HepG2 (cell line): ENCODE results near the gene TMEM127. TPM values are rescaled to one million over a fixed set of nuclear protein-coding genes. Genes with fewer than 3 reads are reported as not detected.
A peak's percentile ranks its signal among the peaks of the same experiment; 100 is the strongest.

Source experiments
- GABPA ChIP-seq, 2 experiments: IDR thresholded peaks; 2 replicates each; pipeline ENCODE4 v1.6.1; 2011 to 2016; ENCODE audit warnings: low read depth in 2 of 2, low read length in 1 of 2, missing biosample characterization in 1 of 2, missing genetic modification characterization in 1 of 2
- GATAD1 ChIP-seq: IDR thresholded peaks from 2 replicates; pipeline ENCODE4 v1.6.1; 2016; ENCODE audit warnings: missing genetic modification reagents, missing compliant biosample characterization
- MEIS1 ChIP-seq: sonication (generic); formaldehyde crosslinking; IDR thresholded peaks from 2 replicates; pipeline ENCODE4 v1.9.0; 2021; ENCODE audit warnings: mild to moderate bottlenecking, missing genetic modification reagents, moderate library complexity, borderline replicate concordance
- MIER2 ChIP-seq: IDR thresholded peaks from 2 replicates; pipeline ENCODE4 v1.6.1; 2016; ENCODE audit warnings: missing biosample characterization, missing genetic modification reagents
- NR2C2 ChIP-seq: sonication (generic); formaldehyde crosslinking; IDR thresholded peaks from 2 replicates; pipeline ENCODE4 v1.4.0; 2020; ENCODE audit warnings: missing genetic modification reagents, mild to moderate bottlenecking, moderate library complexity, borderline replicate concordance
- NR2F1 ChIP-seq, 2 experiments: fragments of 450-650 bp in 1 of 2; formaldehyde crosslinking in 1 of 2; IDR thresholded peaks; 2 replicates each; pipeline versions ENCODE4 v1.5.0 to v1.6.1; 2016 to 2020; ENCODE audit warnings: mild to moderate bottlenecking in 1 of 2, missing compliant biosample characterization in 1 of 2, missing genetic modification reagents in 1 of 2, moderate library complexity in 1 of 2
- PAXIP1 ChIP-seq: sonication (generic); formaldehyde crosslinking; conservative IDR thresholded peaks from 2 replicates; pipeline ENCODE4 v1.4.0; 2020; ENCODE audit warnings: mild to moderate bottlenecking, missing genetic modification reagents, moderate library complexity
- TFE3 ChIP-seq: IDR thresholded peaks from 2 replicates; pipeline ENCODE4 v1.6.1; 2016
- ZNF317 ChIP-seq: sonication (generic); formaldehyde crosslinking; IDR thresholded peaks from 2 replicates; pipeline ENCODE4 v1.5.0; 2020; ENCODE audit warnings: mild to moderate bottlenecking, missing genetic modification reagents
- ZNF574 ChIP-seq: sonication (generic); formaldehyde crosslinking; IDR thresholded peaks from 2 replicates; pipeline ENCODE4 v1.4.0; 2020; ENCODE audit warnings: missing genetic modification reagents
- ZNF747 ChIP-seq: sonication (generic); formaldehyde crosslinking; IDR thresholded peaks from 2 replicates; pipeline ENCODE4 v1.8.1; 2023; ENCODE audit warnings: missing genetic modification reagents, mild to moderate bottlenecking, borderline replicate concordance
- ZNF780A ChIP-seq: sonication (generic); formaldehyde crosslinking; IDR thresholded peaks from 2 replicates; pipeline ENCODE4 v1.8.0; 2022; ENCODE audit warnings: mild to moderate bottlenecking, missing genetic modification reagents, moderate library complexity
- ZSCAN31 ChIP-seq: sonication (generic); formaldehyde crosslinking; IDR thresholded peaks from 2 replicates; pipeline ENCODE4 v1.5.0; 2020; ENCODE audit warnings: low read depth, mild to moderate bottlenecking, missing genetic modification reagents
- polyA plus RNA-seq, 8 experiments: library from polyadenylated mRNA; depleted of rRNA in 3 of 8; stranded (reverse) in 7 of 8; unstranded in 1 of 8; fragments of >200 nt; fragmentation: Illumina TruSeq in 4 of 8; extraction: Trizol in 4 of 8; gene quantifications; 2 replicates each; pipeline versions ENCODE4 v1.2.1 to v1.2.3, GENCODE V29; 2011 to 2016; ENCODE audit warnings: low read depth in 4 of 8, missing spikeins in 1 of 8, mixed read lengths in 1 of 8; ENCODE audit not compliant: insufficient read depth in 1 of 8
- total RNA-seq, 5 experiments: library from RNA; depleted of rRNA; stranded (reverse); fragments of >200 nt; fragmentation: Illumina TruSeq; extraction: Trizol; gene quantifications; 2 replicates each; pipeline ENCODE4 v1.2.3, GENCODE V29; 2016; ENCODE audit warnings: low read depth in 1 of 5
- TF ChIP-seq, protein P1 (sequence below), 2 experiments: sonication (generic) in 1 of 2; formaldehyde crosslinking in 1 of 2; IDR thresholded peaks; 2 replicates each; pipeline versions ENCODE4 v1.4.0 to v1.6.1; 2016 to 2020; ENCODE audit warnings: borderline replicate concordance in 1 of 2, low read depth in 1 of 2, mild to moderate bottlenecking in 1 of 2, missing genetic modification reagents in 1 of 2

The TMEM127 gene
- total and polyA plus RNA-seq, 2 of the 13 experiments (the other 11 are each of a cell fraction or from before 2014, with no cell fraction given): 21.5 to 33.9 TPM

DNA sequence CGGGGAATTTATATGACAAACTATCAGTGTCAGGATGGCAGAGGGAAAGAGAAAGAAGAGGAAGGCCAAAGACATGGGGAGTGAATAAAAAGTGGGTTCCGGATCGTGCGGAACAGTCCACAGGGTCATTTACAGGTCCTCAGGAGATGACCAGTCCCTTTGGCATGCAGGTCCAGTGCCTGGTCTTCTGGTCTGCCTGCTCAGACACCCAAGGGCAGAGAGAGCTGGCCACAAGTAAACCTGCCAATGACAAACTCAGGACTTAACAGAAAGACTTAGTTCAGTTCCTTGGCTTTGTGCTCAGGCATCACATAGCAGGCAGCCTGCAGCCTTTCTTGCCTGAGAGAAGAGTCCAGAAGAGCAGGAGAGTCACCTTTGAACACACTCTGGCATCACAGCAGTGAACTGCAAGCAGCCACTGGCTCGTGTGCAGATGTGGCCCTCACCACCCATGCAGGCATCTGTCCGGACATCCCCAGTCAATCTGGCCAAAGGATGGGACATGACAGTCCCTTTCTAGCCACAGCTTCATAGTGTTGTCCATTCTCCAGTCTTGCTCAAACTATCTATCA, 14.0 kb downstream of the TMEM127 start (continued):
- TF ChIP-seq NR2F1 (CRISPR knock-in tag; IDR thresholded peaks at IDR 0.05) (peak; percentile 66 to 70; a peak in 2 of 4 replicates), MEIS1 (CRISPR knock-in tag) (no peak), MIER2 (CRISPR knock-in tag) (peak; percentile 51; the same call in 1 of the 2 replicates), GABPA (IDR thresholded peaks at IDR 0.05; ENCODE audit: low read depth, low read length) (no peak), GABPA (CRISPR knock-in tag; IDR thresholded peaks at IDR 0.05; ENCODE audit: low read depth) (peak; percentile 61; the same call in 1 of the 2 replicates), NR2C2 (CRISPR knock-in tag) (peak; percentile 53), ZNF780A (CRISPR knock-in tag) (peak; percentile 21; the same call in 1 of the 2 replicates), ZSCAN31 (CRISPR knock-in tag) (0 out of 2 replicates have a peak, but pooled peaks have one; percentile 21), ZNF574 (peak; percentile 33; the same call in 1 of the 2 replicates), GATAD1 (CRISPR knock-in tag) (peak; percentile 74), TFE3 (CRISPR knock-in tag) (peak; percentile 37; the same call in 1 of the 2 replicates), PAXIP1 (CRISPR knock-in tag) (peak; percentile 35; the same call in 1 of the 2 replicates), ZNF747 (CRISPR knock-in tag) (no peak), ZNF317 (CRISPR knock-in tag) (peak; percentile 53; the same call in 1 of the 2 replicates)
- TF ChIP-seq, protein P1, sequence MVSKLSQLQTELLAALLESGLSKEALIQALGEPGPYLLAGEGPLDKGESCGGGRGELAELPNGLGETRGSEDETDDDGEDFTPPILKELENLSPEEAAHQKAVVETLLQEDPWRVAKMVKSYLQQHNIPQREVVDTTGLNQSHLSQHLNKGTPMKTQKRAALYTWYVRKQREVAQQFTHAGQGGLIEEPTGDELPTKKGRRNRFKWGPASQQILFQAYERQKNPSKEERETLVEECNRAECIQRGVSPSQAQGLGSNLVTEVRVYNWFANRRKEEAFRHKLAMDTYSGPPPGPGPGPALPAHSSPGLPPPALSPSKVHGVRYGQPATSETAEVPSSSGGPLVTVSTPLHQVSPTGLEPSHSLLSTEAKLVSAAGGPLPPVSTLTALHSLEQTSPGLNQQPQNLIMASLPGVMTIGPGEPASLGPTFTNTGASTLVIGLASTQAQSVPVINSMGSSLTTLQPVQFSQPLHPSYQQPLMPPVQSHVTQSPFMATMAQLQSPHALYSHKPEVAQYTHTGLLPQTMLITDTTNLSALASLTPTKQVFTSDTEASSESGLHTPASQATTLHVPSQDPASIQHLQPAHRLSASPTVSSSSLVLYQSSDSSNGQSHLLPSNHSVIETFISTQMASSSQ (IDR thresholded peaks at IDR 0.05; ENCODE audit: low read depth): no peak
- TF ChIP-seq, protein P1 (CRISPR knock-in tag; IDR thresholded peaks at IDR 0.05; ENCODE audit: borderline replicate concordance): 0 out of 2 replicates have a peak, but pooled peaks have one; percentile 34
